Stimulated activated CD4-positive, alpha-beta T cell treated with anti-CD3 and anti-CD28 coated beads, Interleukin-15, amount 100 ng/mL, for 48 hours (primary cell): ENCODE measurements around the gene ARHGAP30.

Source experiments
- DNase-seq, 2 donors: peaks; one replicate each; pipeline ENCODE4 v3.0.0-alpha.2; 2020; ENCODE audit warnings: low read depth in 2 of 2

ARHGAP30 gene

DNA sequence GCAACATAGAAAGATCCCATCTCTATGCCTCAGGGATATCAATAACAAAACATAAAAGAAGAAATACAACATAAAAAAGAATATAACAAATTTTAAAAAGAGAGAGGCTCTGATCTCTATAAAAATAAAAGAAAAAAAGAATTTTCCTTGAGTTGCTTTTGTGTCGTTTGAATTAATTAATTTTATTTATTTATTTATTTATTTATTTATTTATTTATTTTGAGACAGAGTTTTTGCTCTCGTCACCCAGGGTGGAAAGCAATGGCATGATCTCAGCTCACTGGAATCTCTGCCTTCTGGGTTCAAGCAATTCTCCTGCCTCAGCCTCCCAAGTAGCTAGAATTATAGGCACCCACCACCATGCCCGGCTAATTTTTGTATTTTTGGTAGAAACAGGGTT lies 57.3 kb downstream of the ARHGAP30 start:
- DNase-seq, result no peak

DNA sequence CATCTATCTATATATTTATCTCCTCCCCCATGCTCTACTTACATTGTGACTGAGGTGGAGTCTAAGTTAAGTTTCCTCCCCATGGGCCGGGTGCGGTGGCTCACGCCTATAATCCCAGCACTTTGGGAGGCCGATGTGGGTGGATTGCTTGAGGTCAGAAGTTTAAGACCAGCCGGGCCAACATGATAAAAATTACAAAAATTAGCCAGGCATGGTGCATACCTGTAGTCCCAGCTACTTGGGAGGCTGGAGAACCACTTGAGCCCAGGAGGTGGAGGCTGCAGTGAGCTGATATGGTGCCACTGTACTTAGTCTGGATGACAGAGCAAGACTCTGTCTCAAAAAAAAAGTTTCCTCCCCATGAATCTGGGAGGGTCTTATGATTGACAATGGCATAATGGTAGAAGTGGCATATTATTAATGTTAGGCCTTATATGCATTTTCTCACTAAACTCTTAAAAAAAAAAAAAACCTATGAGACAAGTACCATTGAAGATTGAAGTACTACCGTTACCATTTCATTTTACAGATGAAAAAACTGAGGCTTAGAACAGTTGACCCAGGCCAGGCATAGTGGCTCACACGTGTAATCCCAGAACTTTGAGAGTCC lies 60.0 kb downstream of the ARHGAP30 start:
- DNase-seq, result no peak

DNA sequence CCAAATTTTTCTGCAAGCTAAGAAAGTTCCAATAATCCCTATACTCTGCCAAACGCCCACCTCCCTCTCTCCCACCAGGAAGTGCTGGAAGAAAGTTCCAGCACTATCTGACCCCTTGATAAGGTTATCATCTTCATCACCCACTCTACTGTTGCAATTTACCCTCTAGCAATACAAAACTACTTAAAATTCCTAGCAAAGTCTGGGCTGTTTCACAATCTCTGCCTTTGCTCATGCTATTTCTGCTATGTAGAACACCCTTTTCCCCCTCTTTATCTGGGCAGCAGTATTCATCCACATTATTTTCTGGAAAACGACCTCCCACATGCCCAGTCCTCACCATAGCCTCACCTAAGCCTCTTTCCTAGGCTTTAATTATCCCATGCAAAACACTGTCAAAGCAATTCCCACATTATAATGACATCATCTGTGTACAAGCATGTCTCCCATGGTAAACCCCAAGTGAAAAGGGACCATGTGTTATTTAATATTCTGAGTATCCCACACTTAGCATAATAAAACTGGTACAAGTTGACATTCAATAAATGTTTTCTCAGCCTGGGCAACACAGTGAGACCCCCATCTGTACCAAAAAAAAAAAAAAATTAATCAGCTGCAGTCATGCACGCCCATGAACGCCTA lies 60.7 kb downstream of the ARHGAP30 start:
- DNase-seq, result no peak

DNA sequence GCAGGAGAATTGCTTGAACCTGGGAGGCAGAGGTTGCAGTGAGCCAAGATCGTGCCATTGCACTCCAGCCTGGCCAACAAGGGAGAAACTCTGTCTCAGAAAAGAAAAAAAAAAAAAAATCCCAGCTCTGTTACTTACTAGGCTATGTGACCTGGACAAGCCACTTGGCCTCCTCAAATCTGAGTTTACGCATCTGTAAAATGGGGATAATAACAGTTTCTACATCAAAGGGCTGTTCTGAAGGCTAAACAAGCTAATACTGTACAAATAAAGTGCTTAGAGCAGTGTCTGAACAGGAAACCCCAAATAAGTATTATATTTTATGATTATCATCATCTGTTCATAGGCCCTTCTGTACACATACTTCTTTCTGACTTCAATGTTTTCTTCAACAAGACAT lies 62.3 kb downstream of the ARHGAP30 start:
- DNase-seq, result no peak

DNA sequence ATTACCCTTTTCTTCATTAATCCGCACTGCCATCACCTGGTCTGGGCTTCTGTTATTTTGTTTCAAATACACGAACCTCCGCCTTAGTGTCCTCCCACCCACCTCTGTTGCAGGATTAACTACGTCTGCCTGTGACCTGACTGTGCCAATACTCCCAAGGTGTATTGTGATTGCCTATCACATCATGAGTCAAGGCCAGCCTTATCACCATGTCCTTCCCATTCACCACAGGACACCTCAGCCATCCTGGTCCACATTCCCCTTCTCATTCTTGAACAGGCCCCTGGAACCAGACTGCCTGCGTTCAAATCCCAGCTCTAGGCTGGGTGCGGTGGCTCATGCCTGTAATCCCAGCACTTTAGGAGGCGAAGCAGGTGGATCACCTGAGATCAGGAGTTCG lies 63.1 kb downstream of the ARHGAP30 start:
- no peak for DNase-seq

DNA sequence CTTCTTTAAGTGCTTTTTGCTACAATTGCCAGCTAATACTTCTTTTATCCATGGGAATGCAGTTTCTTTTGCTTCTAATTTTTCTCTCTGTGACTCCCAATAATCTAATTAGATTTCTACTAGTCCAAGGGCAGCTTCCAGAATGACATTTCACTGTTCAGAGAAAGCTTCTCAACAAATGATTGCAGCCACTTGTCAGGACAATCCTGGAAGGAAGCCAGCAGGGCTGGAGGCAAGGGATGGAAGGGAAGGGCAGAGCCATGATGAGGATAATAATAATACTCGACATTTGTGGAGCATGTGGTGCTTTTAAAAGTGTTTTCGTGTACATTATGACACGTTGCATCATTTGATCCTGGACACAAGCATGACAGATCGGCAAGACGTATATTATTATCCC lies 68.2 kb downstream of the ARHGAP30 start:
- no peak for DNase-seq

DNA sequence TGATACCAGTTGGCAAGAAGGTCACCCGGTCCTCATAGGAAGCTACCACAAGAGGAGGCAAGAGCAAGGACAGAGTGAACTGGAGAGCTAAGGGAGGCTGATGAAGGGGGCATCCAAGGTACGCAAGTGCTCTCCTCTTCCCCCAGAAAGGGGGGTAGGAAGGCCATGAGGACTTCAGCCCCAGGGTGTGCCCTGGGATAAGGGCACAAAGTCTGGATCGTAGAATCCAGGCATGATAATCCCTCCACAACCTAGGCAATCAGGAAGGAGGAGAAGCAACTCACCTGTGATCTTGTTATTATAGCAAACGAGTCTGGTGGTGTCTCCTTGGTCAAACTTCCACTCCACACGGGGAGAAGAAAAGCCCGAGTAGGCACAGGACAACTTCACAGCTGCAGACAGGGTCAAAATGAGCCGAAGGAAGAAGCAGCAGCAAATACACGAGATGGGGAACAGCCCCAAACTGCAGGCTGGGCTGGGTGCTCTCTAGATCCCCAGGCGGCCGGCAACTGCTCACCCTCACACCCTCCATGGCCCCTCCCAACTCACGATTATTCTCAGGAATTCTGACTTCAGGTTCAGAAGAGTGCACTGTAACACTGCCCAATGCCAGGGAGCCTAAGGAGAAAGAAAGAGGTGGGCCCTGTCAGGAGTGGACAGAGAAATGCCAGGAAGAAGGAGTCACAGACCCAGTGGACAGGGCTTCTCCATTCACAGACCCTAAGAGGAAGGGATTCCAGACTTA lies 68.8 kb downstream of the ARHGAP30 start:
- no peak for DNase-seq

DNA sequence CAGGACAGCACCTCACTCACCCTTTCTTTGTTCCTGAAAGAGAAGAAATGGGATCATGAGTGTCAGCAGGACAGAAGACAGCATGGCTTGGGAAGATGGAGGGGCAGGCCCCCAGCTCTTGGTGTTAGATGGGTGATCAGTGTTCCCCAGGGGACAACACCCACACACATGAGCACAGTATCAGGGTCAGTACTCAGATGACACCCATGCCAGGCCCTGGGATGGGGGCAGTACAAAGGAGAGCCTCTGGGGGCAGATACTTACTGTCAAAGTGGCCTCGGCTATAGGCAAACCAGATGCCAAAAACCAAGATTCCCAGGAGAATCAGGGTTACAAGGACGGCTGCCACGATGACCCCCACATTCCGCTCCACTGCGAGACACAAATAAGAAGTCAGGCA lies 70.3 kb downstream of the ARHGAP30 start:
- no peak for DNase-seq

DNA sequence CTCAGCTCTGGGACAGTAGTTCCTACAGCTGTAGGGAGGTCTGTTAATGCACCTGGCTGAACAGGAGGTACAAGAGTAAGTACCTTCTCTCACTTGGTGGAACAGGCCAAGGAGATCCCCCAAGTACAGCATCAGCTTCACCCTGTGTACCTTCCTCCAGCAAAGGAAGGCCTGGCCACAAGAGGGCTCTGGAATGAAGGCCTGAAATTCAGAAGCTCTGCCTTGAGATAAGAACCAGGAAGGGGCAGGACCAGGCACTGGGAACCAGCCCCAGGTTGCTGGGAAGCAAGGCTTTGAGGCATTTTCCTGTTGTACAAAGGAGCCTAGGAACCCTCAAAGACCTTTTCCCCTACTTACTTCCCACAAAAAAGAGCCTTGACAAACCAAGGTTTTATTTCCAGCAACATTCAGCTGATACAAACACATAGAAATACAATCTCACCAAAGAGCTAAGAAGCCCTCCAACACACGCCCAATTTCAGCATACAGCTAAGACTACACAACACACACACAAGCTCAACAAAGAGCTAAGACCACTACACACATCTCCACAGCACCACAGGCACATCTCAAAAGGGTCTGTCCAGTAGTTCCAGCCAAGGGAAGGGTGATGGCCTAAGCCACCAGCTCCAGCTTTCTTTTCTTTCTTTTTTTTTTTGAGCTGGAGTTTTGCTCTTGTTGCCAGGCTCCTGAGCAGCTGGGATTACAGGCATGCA lies 72.2 kb downstream of the ARHGAP30 start:
- peak in 1 of 2 donors; percentile 37 for DNase-seq
